GM12878 (cell line): ENCODE results near the gene KCNN3.

ENCODE experiments used
- CTCF ChIP-seq, 3 experiments: IDR thresholded peaks in 2 of 3; conservative IDR thresholded peaks in 1 of 3; 2 replicates each; pipeline ENCODE4 v1.5.1; 2011; ENCODE audit warnings: low read depth in 3 of 3, low read length in 3 of 3, mild to moderate bottlenecking in 3 of 3, control low read depth in 2 of 3, moderate library complexity in 2 of 3, inconsistent platforms in 1 of 3, mixed read lengths in 1 of 3; ENCODE audit not compliant: control insufficient read depth in 2 of 3, insufficient read depth in 1 of 3; ENCODE audit errors: extremely low read depth in 1 of 3
- ELK1 ChIP-seq: IDR thresholded peaks from 2 replicates; pipeline ENCODE4 v1.6.1; 2012; ENCODE audit warnings: low read depth, low read length, improper control_type of control experiment
- EZH2 ChIP-seq: IDR thresholded peaks from 2 replicates; pipeline ENCODE4 v1.6.1; 2012; ENCODE audit warnings: low read depth, mild to moderate bottlenecking, control low read depth, inconsistent platforms, low read length, borderline replicate concordance; ENCODE audit not compliant: control insufficient read depth
- MAX ChIP-seq: IDR thresholded peaks from 2 replicates; pipeline ENCODE4 v1.6.1; 2012; ENCODE audit warnings: low read depth, low read length, improper control_type of control experiment
- MXI1 ChIP-seq: fragments of 150-350 bp; IDR thresholded peaks from 2 replicates; pipeline ENCODE4 v1.6.1; 2011; ENCODE audit warnings: low read depth, mild to moderate bottlenecking, inconsistent platforms, low read length, improper control_type of control experiment
- POLR2AphosphoS5 ChIP-seq: IDR thresholded peaks from 2 replicates; pipeline ENCODE4 v1.6.1; 2011; ENCODE audit warnings: mild to moderate bottlenecking, low read length, inconsistent platforms
- RAD51 ChIP-seq: fragments of 450-650 bp; IDR thresholded peaks from 2 replicates; pipeline ENCODE4 v1.6.1; 2016; ENCODE audit warnings: moderate library complexity, mild to moderate bottlenecking, inconsistent platforms
- STAT3 ChIP-seq: IDR thresholded peaks from 2 replicates; pipeline ENCODE4 v1.6.1; 2011; ENCODE audit warnings: low read depth, low read length, improper control_type of control experiment
- ZBTB40 ChIP-seq: fragments of 450-650 bp; IDR thresholded peaks from 2 replicates; pipeline ENCODE4 v1.6.1; 2016; ENCODE audit warnings: mild to moderate bottlenecking, moderate library complexity, borderline replicate concordance

GRCh38 chr1:154720328-154721297, 149.5 kb downstream of the KCNN3 start:
- TF ChIP-seq CTCF (IDR thresholded peaks at IDR 0.05 in 2 of 3, conservative IDR thresholded peaks at IDR 0.05 in 1 of 3; ENCODE audit: control insufficient read depth in 2 of 3, extremely low read depth in 1 of 3, insufficient read depth in 1 of 3, low read depth in 3 of 3, low read length in 3 of 3) (no peak), EZH2 (no peak), ELK1 (no peak), POLR2AphosphoS5 (no peak), MXI1 (no peak), MAX (no peak), ZBTB40 (no peak), STAT3 (no peak), RAD51 (no peak)
